ENCODE results near the gene GNE. TPM values are rescaled to one million over a fixed set of nuclear protein-coding genes. Genes with fewer than 3 reads are reported as not detected.

GNE gene
- total and polyA plus RNA-seq, 2 of the 13 experiments (the other 11 are each of a cell fraction or from before 2014, with no cell fraction given) = 16.1 to 24.1 TPM

DNA sequence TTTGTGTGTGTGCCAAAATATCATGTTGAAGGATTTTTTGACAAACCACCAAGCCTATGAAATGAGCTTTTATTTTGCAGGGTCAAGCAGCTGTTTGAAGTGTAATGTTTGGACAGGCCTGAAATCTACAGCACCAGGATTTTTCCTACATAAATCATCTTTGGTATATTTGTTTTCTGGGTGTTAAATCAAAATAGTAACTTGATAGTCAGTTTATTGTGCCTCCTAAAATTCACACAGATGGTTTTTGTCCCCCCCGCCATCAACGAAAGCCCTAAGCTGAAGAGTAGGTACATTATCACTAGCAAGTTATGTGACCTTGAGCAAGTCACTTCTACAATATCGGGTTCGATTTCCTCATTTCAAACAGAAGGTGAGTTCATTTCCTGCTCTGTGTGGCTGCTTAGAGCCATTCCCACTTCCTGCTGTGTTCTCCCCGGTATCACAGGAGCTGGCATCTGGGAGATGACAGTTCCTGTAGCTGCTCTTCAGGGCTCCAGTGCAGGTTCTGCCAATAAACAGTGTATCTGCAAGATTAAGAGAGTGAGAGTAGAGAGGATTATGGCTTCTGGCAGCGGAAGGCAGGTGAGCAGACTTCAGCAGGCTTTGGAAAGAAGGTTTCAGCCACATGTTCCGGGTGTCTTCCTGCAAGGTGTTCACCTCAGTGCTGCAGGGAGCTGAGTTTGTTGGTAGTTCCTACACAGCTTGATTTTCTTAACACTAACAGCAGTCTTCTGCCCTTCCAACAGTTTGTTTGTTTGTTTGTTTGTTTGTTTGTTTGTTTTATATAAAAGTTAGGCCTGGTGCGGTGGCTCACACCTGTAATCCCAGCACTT lies 48.4 kb upstream of the GNE start (continued):
- no peak for TF ChIP-seq ZNF615 (CRISPR knock-in tag; IDR thresholded peaks at IDR 0.05; ENCODE audit: borderline replicate concordance)
- TF ChIP-seq MLLT10 (CRISPR knock-in tag; IDR thresholded peaks at IDR 0.05) = no peak
- peak; percentile 20; the same call in 1 of the 2 replicates for TF ChIP-seq ZMYM3 (CRISPR knock-in tag; IDR thresholded peaks at IDR 0.05)
- no peak for TF ChIP-seq KMT2B (CRISPR knock-in tag; IDR thresholded peaks at IDR 0.05)
- TF ChIP-seq PHF21A (CRISPR knock-in tag; IDR thresholded peaks at IDR 0.05) = peak; percentile 44; the same call in 1 of the 2 replicates
- peak; percentile 66; the same call in 1 of the 2 replicates for TF ChIP-seq HDAC2 (CRISPR knock-in tag; IDR thresholded peaks at IDR 0.05)
- peak; percentile 63; the same call in 1 of the 2 replicates for TF ChIP-seq KAT8 (CRISPR knock-in tag; IDR thresholded peaks at IDR 0.05)
- TF ChIP-seq POLR2A (IDR thresholded peaks at IDR 0.05; ENCODE audit: insufficient read depth in 1 of 2, low read depth in 2 of 2, low read length in 2 of 2) = 0 out of 4 replicates have a peak, but pooled peaks of 1 of the 2 experiments have one; percentile 36
- peak; percentile 26; the same call in 1 of the 2 replicates for TF ChIP-seq ZFX (CRISPR knock-in tag; IDR thresholded peaks at IDR 0.05; ENCODE audit: low read depth)
- peak; percentile 53; the same call in 1 of the 2 replicates for TF ChIP-seq GFI1 (CRISPR knock-in tag; IDR thresholded peaks at IDR 0.05; ENCODE audit: borderline replicate concordance)
- TF ChIP-seq CHD2 (IDR thresholded peaks at IDR 0.05; ENCODE audit: low read depth, low read length) = no peak
- peak; percentile 16; the same call in 1 of the 2 replicates for TF ChIP-seq ZNF607 (CRISPR knock-in tag; IDR thresholded peaks at IDR 0.05; ENCODE audit: borderline replicate concordance)
- no peak for TF ChIP-seq ZSCAN31 (CRISPR knock-in tag; IDR thresholded peaks at IDR 0.05; ENCODE audit: low read depth)
- TF ChIP-seq POGZ (CRISPR knock-in tag; IDR thresholded peaks at IDR 0.05) = peak; percentile 50; the same call in 1 of the 2 replicates
- TF ChIP-seq MEIS1 (CRISPR knock-in tag; IDR thresholded peaks at IDR 0.05; ENCODE audit: borderline replicate concordance) = peak; percentile 41; the same call in 1 of the 2 replicates
- TF ChIP-seq, protein P1, sequence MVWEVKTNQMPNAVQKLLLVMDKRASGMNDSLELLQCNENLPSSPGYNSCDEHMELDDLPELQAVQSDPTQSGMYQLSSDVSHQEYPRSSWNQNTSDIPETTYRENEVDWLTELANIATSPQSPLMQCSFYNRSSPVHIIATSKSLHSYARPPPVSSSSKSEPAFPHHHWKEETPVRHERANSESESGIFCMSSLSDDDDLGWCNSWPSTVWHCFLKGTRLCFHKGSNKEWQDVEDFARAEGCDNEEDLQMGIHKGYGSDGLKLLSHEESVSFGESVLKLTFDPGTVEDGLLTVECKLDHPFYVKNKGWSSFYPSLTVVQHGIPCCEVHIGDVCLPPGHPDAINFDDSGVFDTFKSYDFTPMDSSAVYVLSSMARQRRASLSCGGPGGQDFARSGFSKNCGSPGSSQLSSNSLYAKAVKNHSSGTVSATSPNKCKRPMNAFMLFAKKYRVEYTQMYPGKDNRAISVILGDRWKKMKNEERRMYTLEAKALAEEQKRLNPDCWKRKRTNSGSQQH (CRISPR knock-in tag; IDR thresholded peaks at IDR 0.05; ENCODE audit: low read depth) = no peak
- TF ChIP-seq POLR2G (IDR thresholded peaks at IDR 0.05; ENCODE audit: low read depth, low read length) = peak; percentile 45; the same call in 1 of the 2 replicates
- peak; percentile 70 for TF ChIP-seq CEBPG (CRISPR knock-in tag; IDR thresholded peaks at IDR 0.05)
- 0 out of 2 replicates have a peak, but pooled peaks have one; percentile 73 for TF ChIP-seq ZNF792 (CRISPR knock-in tag; IDR thresholded peaks at IDR 0.05)
- peak; percentile 50 for TF ChIP-seq TEAD3 (CRISPR knock-in tag; optimal IDR thresholded peaks at IDR 0.05; ENCODE audit: borderline replicate concordance)
- no peak for TF ChIP-seq RBFOX2 (IDR thresholded peaks at IDR 0.05; ENCODE audit: low read depth, low read length)
- no peak for TF ChIP-seq GATA4 (IDR thresholded peaks at IDR 0.05; ENCODE audit: borderline replicate concordance, low read depth)
- no peak for TF ChIP-seq LCORL (IDR thresholded peaks at IDR 0.05)
- TF ChIP-seq LCORL (CRISPR knock-in tag; IDR thresholded peaks at IDR 0.05) = 0 out of 2 replicates have a peak, but pooled peaks have one; percentile 39
- TF ChIP-seq, protein P2, sequence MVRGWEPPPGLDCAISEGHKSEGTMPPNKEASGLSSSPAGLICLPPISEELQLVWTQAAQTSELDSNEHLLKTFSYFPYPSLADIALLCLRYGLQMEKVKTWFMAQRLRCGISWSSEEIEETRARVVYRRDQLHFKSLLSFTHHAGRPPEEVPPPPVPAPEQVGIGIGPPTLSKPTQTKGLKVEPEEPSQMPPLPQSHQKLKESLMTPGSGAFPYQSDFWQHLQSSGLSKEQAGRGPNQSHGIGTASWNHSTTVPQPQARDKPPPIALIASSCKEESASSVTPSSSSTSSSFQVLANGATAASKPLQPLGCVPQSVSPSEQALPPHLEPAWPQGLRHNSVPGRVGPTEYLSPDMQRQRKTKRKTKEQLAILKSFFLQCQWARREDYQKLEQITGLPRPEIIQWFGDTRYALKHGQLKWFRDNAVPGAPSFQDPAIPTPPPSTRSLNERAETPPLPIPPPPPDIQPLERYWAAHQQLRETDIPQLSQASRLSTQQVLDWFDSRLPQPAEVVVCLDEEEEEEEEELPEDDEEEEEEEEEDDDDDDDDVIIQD (CRISPR knock-in tag; IDR thresholded peaks at IDR 0.05; ENCODE audit: low read depth) = peak; percentile 82; the same call in 1 of the 2 replicates
- TF ChIP-seq FOXA3 (CRISPR knock-in tag; IDR thresholded peaks at IDR 0.05) = peak; percentile 44; the same call in 1 of the 2 replicates
- TF ChIP-seq DMAP1 (CRISPR knock-in tag; IDR thresholded peaks at IDR 0.05) = 0 out of 2 replicates have a peak, but pooled peaks have one; percentile 43
- TF ChIP-seq, protein P3, sequence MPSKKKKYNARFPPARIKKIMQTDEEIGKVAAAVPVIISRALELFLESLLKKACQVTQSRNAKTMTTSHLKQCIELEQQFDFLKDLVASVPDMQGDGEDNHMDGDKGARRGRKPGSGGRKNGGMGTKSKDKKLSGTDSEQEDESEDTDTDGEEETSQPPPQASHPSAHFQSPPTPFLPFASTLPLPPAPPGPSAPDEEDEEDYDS (CRISPR knock-in tag; IDR thresholded peaks at IDR 0.05) = peak; percentile 17; the same call in 1 of the 2 replicates
- peak; percentile 57 for TF ChIP-seq NCOA2 (CRISPR knock-in tag; IDR thresholded peaks at IDR 0.05)
- 0 out of 2 replicates have a peak, but pooled peaks have one; percentile 43 for TF ChIP-seq GATAD2A (CRISPR knock-in tag; IDR thresholded peaks at IDR 0.05)
- TF ChIP-seq CEBPB (IDR thresholded peaks at IDR 0.05; ENCODE audit: borderline replicate concordance, low read depth, low read length) = peak; percentile 47; the same call in 1 of the 2 replicates
